Dermis microvascular lymphatic vessel endothelial cell (primary cell): ENCODE data around the gene TMEM38A. TPM values are rescaled to one million over a fixed set of nuclear protein-coding genes. Genes with fewer than 3 reads are reported as not detected.
"Not testable (repeated sequence)": the region's sequence is repeated elsewhere in the genome, so short reads cannot be mapped to it uniquely, and the experiment has no call there.

ENCODE experiments used
- DNase-seq, 2 donors: peaks; one replicate each; pipeline versions ENCODE4 v3.0.0 to v3.0.0-alpha.2; 2010; ENCODE audit warnings: low read depth in 2 of 2
- total RNA-seq: library from RNA; depleted of rRNA; stranded (reverse); fragments of >200 nt; gene quantifications from 2 replicates; pipeline ENCODE4 v1.2.1, GENCODE V29; 2014

TMEM38A gene
- total RNA-seq, 1 donor from 2014 or later: 0.90 TPM

- DNase-seq: no peak
Measured at GRCh38 chr19:16676101-16676798, 15.3 kb downstream of the TMEM38A start.

DNA sequence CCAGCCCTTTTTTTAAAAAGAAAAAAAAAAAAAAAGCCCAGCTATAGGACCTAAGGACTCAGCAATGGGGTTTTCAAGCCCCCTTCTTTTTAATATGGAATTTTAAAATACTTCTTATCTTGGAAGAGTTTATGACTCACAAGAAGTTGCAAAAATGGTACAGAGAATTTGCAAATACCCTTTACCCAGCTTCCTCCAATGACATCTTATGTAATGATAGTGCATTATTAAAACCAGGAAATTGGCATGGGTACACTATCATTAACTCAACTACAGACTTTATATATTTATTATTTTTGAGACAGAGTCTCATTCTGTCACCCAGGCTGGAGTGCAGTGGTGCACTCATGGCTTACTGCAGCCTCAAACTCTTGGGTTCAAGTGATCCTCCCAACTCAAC, 16.1 kb downstream of the TMEM38A start:
- no peak for DNase-seq

- no peak for DNase-seq
Measured at GRCh38 chr19:16678498-16678897, 17.6 kb downstream of the TMEM38A start.

- no peak for DNase-seq
Measured at GRCh38 chr19:16679811-16680210, 18.9 kb downstream of the TMEM38A start.

GRCh38 chr19:16682539-16682938, 21.6 kb downstream of the TMEM38A start:
- no peak for DNase-seq

DNA sequence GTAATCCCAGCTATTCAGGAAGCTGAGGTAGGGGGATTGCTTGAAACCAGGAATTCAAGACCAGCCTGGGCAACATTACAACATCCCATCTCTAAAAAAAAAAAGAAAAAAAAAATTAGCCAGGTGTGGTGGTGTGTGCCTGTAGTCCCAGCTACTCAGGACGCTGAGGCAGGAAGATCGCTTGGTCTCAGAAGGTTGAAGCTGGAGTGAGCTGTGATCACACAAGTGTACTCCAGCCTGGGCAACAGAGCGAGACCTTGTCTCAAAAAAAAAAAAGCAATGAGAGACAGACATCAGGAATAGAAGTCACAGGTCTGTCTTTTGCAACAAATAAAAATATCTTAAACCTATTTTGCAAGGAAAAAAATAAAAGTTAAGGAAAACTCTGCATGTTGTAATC, 23.3 kb downstream of the TMEM38A start:
- no peak for DNase-seq

- DNase-seq: no peak
Measured at GRCh38 chr19:16688084-16688483, 27.1 kb downstream of the TMEM38A start.

- no peak for DNase-seq
Measured at GRCh38 chr19:16698914-16699313, 38.0 kb downstream of the TMEM38A start.

DNA sequence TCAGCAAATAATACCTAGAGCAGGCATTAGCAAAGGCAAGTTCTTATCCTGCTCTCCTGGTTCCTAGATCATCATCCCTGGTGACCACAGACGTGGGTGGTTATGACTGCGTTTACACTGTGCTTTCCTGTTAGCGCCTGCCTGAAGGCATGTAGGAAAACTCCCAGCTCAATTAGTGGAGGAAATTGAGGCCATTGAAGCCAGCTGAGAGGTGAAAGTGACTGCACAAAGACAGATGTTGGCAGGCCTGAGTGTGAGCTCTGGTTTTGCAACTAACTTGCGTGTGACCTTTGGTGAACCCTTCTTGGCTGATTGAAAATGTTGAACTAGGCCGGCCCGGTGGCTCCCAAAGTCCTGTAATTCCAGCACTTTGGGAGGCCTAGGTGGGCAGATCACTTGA, 41.2 kb downstream of the TMEM38A start:
- no peak for DNase-seq

DNA sequence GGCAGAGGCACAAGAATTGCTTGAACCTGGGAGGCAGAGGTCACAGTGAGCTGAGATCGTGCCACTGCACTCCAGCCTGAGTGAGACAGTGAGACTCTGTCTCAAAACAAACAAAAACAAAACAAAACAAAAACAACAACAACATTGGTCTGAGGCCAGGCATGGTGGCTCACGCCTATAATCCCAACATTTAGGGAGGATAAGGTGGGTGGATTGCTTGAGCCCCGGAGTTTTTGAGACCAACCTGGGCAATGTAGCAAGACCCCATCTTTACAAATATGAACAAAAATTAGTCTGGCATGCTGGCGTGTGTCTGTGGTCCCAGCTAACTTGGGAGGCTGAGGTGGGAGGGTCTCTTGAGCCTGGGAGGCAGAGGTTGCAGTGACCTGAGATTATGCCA, 42.7 kb downstream of the TMEM38A start:
- no peak for DNase-seq

- DNase-seq: not testable (repeated sequence)
Measured at GRCh38 chr19:16710870-16711269, 49.9 kb downstream of the TMEM38A start.

- DNase-seq: not testable (repeated sequence)
Measured at GRCh38 chr19:16712295-16712694, 51.4 kb downstream of the TMEM38A start.

GRCh38 chr19:16714702-16715287, 53.9 kb downstream of the TMEM38A start:
- DNase-seq: peak; percentile 4 to 46

- no peak for DNase-seq
Measured at GRCh38 chr19:16715611-16716010, 54.7 kb downstream of the TMEM38A start.

- no peak for DNase-seq
Measured at GRCh38 chr19:16721051-16721450, 60.1 kb downstream of the TMEM38A start.

DNA sequence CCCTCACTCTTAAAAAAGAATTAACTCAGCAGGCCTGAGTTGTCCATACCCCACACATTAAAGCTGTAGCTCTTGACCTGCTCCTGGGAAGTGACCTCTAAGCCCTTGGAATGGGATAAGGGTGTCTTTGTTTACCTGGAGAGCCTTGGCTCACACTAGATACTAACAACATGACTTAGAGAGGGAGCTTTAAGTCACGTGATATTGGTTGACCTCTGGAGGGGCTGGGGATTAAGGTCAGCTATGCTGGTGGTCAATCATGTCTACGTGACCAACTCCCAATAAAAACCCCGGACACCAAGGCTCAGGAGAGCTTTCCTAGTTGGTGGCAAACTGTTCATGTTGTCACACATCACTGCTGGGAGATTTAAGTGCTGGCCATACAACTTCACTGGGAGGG, 61.7 kb downstream of the TMEM38A start:
- no peak for DNase-seq

DNA sequence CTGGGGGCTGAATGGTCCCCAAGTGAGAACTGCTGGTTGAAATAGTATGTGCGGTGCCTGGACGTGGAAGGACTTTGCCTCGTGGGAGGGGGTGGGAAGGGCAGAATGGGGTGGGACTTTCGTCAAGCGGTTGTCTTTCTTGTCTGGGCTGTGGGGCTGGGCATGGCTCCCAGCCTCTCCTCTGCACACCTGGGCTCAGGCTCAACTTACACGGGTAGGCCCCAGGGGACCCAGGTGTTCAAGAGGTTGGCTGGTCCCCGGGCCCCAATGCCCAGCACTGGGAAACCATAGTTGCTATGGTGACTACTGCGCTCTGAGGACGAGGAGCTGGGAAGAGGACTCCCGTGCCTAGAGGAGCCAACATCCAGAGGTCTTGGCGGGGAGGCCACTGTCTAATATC, 66.0 kb downstream of the TMEM38A start:
- DNase-seq: no peak

- not testable (repeated sequence) for DNase-seq
Measured at GRCh38 chr19:16735650-16736266, 74.8 kb downstream of the TMEM38A start.

DNA sequence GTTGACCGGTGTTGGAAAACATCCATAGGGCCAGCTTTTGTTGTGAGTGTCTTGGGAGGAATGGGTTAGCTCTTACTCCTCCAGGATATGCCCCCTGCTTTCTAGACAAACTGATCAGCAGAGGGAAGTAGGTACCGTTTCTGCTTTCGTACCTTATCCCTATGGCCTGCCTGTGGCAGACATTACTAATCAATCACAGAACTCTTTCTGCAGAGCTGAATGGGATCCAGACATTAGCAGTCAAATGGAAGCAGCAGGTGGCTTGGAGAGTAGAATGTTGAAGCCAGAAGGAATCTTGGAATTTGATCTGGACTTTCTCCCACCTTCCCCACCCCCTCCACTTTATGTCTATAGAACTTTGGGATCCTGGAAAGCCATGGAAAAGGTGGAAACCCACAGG, 75.8 kb downstream of the TMEM38A start:
- DNase-seq: no peak

GRCh38 chr19:16737911-16738310, 77.0 kb downstream of the TMEM38A start:
- DNase-seq: no peak

DNA sequence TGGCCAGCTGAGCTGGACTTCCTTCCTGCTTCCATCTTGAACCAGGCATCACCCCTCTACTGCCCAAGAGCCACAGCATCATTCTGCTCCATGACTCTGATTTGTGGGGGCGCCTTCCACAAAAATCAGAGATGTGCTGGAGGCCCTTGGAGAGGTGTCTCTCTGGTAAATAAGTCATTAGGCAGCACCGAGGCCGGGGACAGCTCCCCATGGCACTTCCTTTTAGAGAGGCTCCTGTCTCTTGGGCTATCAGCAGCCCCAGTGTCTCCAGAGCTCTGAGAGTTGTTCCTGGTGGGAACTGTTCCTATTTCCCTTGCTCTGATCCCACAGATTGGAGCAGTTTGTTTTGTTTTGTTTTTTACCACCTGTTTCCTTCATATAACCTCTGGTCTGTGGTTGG, 78.6 kb downstream of the TMEM38A start:
- DNase-seq: no peak
